ACC112 (cell line): Measurements from ENCODE around the gene IL34.

Source experiments
- H2AFZ ChIP-seq: fragments of 200-600 bp; sonication (generic); one replicate; pipeline ENCODE4 v1.6.0; 2017; ENCODE audit warnings: antibody characterized with exemption, low read length; ENCODE audit not compliant: unreplicated experiment
- H3K27ac ChIP-seq: fragments of 200-600 bp; sonication (generic); 2 replicates; pipeline ENCODE4 v1.5.1; 2014; ENCODE audit warnings: low read depth, mild to moderate bottlenecking, antibody characterized with exemption, low read length, moderate library complexity
- H3K27me3 ChIP-seq: fragments of 200-600 bp; sonication (generic); 2 replicates; pipeline ENCODE4 v1.6.1; 2014; ENCODE audit warnings: mild to moderate bottlenecking, antibody characterized with exemption, low read length, moderate library complexity, mixed read lengths; ENCODE audit not compliant: insufficient read depth
- H3K36me3 ChIP-seq: fragments of 200-600 bp; sonication (generic); 2 replicates; pipeline ENCODE4 v1.6.1; 2016; ENCODE audit warnings: mild to moderate bottlenecking, antibody characterized with exemption, low read length, moderate library complexity, mixed read lengths; ENCODE audit not compliant: insufficient read depth
- H3K4me1 ChIP-seq: fragments of 200-600 bp; sonication (generic); one replicate; pipeline ENCODE4 v1.6.1; 2016; ENCODE audit warnings: low read length, mixed read lengths; ENCODE audit not compliant: insufficient read depth, unreplicated experiment, control insufficient read depth
- H3K4me3 ChIP-seq: fragments of 200-600 bp; sonication (generic); 2 replicates; pipeline ENCODE4 v1.5.1; 2014; ENCODE audit warnings: mild to moderate bottlenecking, low read depth, low read length
- H3K79me2 ChIP-seq: fragments of 200-600 bp; sonication (generic); one replicate; pipeline ENCODE4 v1.6.0; 2016; ENCODE audit warnings: low read length; ENCODE audit not compliant: control insufficient read depth, unreplicated experiment, insufficient read depth

Gene IL34

DNA sequence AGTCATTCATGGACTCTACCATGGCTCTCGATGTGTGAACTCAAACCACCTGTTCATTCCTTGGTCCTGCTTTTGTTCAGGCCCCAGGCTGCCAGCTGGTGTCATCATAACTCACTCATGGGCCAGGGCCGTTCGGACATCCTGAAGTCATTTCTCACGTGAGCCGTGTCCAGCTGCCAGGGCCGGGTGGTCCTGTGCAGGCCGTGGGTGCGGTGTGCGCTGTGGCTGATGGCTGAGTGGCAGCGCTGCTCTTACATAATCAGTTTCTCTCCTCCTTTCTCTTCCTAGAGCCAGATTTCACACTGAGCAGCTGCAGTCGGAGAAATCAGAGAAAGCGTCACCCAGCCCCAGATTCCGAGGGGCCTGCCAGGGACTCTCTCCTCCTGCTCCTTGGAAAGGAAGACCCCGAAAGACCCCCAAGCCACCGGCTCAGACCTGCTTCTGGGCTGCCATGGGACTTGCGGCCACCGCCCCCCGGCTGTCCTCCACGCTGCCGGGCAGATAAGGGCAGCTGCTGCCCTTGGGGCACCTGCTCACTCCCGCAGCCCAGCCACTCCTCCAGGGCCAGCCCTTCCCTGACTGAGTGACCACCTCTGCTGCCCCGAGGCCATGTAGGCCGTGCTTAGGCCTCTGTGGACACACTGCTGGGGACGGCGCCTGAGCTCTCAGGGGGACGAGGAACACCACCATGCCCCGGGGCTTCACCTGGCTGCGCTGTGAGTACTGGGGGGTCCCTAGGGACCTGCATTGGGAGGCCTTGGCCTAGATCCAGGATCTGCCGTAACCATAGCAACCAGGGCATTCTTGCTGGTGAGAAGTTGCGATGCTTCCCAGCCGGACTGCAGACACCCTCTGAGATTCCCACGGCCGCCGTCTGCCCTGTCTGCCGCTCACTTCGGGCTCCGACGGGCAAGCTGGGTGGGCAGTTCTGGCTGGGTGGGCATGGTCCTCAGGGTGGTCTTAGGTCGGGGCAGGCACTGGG is at the start of gene IL34:
IL34 (plus strand) TSS at position 300 of the 982 bp plus-strand sequence; CDS start at position 689, 389 bp downstream.
- Histone ChIP-seq H3K4me3 (no peak within 1 kb of the TSS), H3K27me3 (no peaks in the 10 kb centered on the region), H3K36me3 (no peaks in the 10 kb centered on the region), H3K79me2 (no peaks in the 10 kb centered on the region), H3K27ac (no peak within 1 kb of the TSS), H3K4me1 (peaks cover 5% of the 10 kb centered on the region), H2AFZ (no peak within 1 kb of the TSS)

DNA sequence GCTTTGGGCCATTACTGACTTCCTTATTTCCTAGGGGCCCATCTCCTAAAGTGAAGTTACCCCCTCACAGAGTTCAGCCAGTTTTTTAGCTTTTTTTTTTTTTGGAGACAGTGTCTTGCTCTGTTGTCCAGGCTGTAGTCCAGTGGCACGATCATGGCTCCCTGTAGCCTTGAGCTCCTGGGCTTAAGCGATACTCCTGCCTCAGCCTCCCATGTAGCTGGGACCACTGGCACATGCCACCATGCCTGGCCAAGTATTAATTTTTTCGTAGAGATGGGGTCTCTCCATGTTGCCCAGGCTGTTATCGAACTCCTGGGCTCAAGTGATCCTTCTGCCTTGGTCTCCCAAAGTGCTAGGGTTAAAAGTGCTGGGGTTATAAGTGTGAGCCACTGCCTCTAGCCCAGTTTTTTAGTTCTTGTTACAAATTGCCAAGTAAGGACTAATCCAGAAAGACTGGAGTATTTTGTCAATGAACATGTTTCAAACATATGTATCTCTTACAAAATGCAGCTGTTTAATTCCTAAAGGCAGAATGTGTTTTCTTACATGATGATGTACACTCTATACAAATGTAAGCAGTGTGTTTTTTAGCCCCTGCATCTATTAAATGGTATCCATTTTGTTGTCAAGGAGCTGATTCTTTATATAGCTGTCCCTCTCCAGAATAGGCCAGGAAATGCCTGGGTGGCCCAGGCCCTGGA is 49.1 kb upstream of the IL34 start:
- Histone ChIP-seq H3K36me3 (no peaks in the 10 kb centered on the region), H3K4me3 (no peak overlapping the region), H3K27ac (no peak overlapping the region)

DNA sequence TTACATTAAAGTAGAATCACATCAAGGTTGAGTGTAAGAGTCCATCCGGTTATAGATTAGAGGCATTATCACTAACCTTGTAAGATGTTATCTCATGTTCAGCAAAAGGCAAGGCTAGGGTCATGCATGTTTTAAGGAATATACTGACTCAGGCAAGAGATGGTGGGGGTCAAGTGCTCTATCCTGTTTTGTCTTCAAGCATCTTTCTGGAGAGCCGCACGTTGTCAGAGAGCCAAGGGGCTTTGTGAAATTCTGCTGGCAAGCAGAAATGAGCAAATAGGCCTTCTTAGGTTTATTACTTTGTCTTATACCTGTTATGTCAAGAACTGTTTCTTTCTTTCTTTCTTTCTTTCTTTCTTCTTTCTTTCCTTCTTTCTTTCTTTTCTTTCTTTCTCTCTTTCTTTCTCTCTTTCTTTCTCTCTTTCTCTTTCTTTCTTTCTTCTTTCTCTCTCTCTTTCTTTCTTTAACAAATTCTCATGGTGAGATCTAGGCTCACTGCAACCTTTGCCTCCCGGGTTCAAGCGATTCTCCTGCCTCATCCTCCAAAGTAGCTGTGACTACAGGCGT is 47.3 kb upstream of the IL34 start:
- Histone ChIP-seq H3K79me2 (no peaks in the 10 kb centered on the region), H3K36me3 (no peaks in the 10 kb centered on the region), H3K27ac (no peak overlapping the region), H3K4me3 (no peak overlapping the region), H2AFZ (no peak overlapping the region), H3K4me1 (no peaks in the 10 kb centered on the region), H3K27me3 (no peaks in the 10 kb centered on the region)

More for the DNA sequence above, 49.1 kb upstream of the IL34 start:
- Histone ChIP-seq H3K4me1 (peaks cover under 1% of the 10 kb centered on the region), H2AFZ (no peak overlapping the region), H3K27me3 (no peaks in the 10 kb centered on the region), H3K79me2 (no peaks in the 10 kb centered on the region)

DNA sequence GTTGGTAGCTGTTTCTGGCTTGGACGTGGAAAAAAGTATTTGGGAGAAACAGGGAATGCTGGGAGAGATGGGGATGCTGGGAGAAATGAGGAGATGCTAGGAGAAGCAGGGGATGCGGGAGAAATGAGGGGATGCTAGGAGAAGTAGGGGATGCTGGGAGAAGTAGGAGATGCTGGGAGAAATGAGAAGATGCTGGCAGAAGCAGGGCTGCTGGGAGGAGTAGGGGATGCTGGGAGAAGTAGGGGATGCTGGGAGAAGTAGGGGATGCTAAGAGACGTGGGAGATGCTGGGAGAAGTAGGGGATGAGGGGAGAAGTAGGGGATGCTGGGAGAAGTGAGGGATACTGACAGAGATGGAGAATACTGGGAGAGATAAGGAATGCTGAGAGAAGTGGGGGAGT is 45.6 kb upstream of the IL34 start:
- no peaks in the 10 kb centered on the region for H3K27me3 ChIP-seq
- no peaks in the 10 kb centered on the region for H3K4me1 ChIP-seq
- no peak overlapping the region for H3K4me3 ChIP-seq
- H3K79me2 ChIP-seq = no peaks in the 10 kb centered on the region
- no peak overlapping the region for H2AFZ ChIP-seq
- no peak overlapping the region for H3K27ac ChIP-seq
- H3K36me3 ChIP-seq = no peaks in the 10 kb centered on the region

DNA sequence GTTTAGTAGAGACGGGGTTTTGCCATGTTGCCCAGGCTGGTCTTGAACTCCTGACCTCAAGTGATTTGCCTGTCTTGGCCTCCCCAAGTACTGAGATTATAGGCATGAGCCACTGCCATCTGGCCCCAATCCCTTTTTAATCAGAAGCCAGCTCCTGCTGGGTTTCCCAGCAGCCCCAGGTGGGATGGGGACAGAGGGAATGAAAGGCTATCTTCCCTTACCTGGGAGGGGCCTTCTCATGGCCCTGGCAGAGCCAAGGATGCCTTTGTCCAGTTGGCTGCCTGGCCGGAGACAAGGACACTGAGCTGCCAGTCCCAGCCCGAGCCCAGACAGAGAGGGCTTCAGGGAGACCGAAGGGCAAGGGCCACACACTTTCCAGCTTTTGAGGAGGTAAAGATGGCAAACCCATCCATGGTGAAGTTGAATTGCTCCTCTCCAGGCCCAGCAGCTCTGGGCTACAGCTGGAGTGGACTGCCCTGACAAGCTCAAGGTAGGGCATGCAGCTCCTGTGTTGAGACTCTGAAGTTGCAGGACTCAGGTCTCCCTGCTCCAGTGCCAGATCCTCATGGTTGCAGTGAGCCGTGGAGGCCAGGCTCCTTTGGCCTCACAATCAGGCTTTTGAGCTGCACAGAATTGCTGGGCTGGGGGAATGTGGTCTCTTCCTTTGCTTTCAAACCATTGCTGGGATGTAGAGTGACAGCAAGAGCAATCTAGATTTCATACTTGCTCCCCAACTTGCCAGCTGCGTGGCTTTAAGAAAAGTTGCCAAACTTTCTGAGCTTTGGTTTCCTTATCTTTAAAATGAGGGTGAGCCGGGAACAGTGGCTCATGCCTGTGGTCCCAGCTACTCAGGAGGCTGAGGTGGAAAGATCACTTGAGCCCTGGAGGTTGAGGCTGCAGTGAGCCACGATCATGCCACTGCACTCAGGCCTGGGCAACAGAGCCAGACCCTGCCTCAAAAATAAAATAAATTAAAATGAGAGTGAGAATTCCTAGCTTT is 44.5 kb upstream of the IL34 start:
- no peaks in the 10 kb centered on the region for H3K36me3 ChIP-seq
- H2AFZ ChIP-seq = no peak overlapping the region
- no peaks in the 10 kb centered on the region for H3K27me3 ChIP-seq
- H3K4me1 ChIP-seq = no peaks in the 10 kb centered on the region
- H3K4me3 ChIP-seq = no peak overlapping the region
- H3K79me2 ChIP-seq = no peaks in the 10 kb centered on the region
- H3K27ac ChIP-seq = no peak overlapping the region

DNA sequence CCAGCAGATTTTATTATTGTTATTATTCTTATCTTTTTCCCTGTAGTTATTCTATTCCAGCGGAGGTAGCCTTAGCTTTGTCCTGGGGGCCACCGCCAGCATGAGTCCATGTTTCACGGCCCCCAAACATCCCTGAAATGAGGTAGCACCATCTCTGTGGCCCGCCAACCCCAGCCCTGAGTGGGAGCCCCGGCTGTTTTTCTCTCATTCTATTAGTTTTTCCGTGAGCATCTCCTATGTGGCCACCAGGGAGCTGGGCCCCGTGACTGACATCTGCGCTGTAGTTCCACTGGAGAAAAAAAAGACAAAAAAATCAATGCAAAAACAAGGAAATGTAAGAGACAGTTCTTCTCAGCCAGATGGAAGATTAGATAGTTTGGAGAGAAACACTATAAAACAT is 43.5 kb upstream of the IL34 start:
- Histone ChIP-seq H3K27ac (no peak overlapping the region), H3K4me3 (no peak overlapping the region), H3K4me1 (no peaks in the 10 kb centered on the region), H3K79me2 (no peaks in the 10 kb centered on the region), H2AFZ (no peak overlapping the region), H3K27me3 (no peaks in the 10 kb centered on the region), H3K36me3 (no peaks in the 10 kb centered on the region)

DNA sequence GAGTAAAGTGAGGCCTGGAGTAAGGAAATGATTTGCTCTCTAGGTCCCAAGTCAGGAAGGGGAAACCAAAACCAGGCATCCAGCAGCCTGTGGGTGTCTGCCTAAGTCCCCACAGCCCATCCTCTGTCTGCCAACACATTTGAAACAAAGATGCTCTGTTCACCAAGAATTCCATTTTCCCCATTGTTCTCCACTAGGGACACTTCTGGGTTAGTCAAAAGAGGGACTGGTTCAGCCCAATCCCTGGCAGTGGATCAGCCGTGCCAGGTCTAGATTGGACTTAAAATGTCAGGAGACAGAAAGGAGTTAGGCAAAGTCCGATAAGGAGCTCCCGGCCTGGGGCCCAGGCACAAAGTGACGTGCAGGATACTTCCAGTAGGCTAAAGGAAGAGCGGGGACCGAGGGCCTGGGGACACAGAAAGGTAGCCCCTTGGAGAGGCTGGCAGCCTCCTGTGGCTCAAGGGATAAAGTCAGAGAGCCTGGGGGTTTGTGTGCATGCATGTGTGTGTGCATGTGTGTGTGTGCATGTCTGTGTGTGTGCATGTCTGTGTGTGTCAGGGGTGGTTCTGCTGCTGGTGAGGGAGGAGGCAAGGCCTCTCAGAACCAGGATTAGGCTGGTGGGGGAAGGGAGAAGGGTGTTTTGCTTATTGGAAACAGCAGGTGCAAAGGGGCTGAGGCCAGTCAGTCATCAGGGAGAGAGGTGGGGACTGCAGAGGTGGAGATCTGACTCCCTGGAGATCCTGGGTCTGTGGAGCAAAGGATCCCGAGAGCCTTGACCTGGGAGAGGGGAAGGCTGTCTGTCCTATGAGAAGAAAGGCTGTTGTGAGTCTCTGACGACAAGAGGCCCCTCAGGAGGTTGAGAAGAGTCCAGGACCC is 41.7 kb upstream of the IL34 start:
- Histone ChIP-seq H3K27me3 (no peaks in the 10 kb centered on the region), H3K79me2 (no peaks in the 10 kb centered on the region), H3K4me1 (no peaks in the 10 kb centered on the region), H3K4me3 (no peak overlapping the region), H2AFZ (no peak overlapping the region), H3K36me3 (no peaks in the 10 kb centered on the region), H3K27ac (no peak overlapping the region)

DNA sequence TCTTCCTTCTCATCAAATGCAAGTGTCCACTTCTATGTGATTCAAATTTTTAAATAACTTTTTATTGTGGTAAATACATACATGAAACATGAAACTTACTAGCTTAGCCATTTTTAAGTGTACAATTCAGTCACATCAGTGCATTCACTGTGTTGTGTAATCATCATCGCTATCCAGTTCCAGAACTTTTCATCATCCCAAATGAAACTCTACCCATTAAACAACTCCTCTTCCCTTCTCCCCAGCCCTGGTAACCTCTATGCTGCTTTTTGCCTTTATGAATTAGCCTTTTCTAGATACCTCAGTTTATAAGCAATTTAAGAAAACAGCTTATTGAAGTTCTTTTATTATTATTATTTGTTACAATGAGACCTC is 41.1 kb upstream of the IL34 start:
- Histone ChIP-seq H2AFZ (no peak overlapping the region), H3K27ac (no peak overlapping the region), H3K4me3 (no peak overlapping the region), H3K27me3 (no peaks in the 10 kb centered on the region), H3K36me3 (no peaks in the 10 kb centered on the region), H3K79me2 (no peaks in the 10 kb centered on the region), H3K4me1 (no peaks in the 10 kb centered on the region)

DNA sequence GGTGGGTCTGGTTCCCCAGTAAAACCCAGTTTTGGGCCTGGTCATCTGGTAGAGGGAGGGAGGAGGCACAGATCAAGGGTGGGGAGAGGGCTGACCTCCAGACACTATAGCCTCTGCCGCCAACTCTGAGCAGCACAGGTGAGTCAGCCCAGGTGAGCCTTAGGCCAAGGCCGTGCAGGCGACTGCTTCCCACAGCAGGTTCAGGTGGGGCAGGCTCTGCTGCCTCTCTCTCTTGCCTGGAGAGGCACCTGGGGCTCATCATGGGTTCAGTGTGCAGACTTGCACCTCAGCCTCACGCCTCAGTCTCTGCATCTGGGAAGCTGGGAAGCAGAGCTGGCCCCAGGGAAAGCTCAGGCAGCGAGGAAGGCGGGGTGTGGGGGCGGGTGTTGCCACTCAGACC is 37.8 kb upstream of the IL34 start:
- H3K36me3 ChIP-seq = no peaks in the 10 kb centered on the region
- H3K27ac ChIP-seq = no peak overlapping the region
- H3K4me3 ChIP-seq = no peak overlapping the region
- no peaks in the 10 kb centered on the region for H3K4me1 ChIP-seq
- H3K79me2 ChIP-seq = no peaks in the 10 kb centered on the region
- no peaks in the 10 kb centered on the region for H3K27me3 ChIP-seq
- no peak overlapping the region for H2AFZ ChIP-seq
